GM12878 (cell line): Measurements from ENCODE around the gene ACP4. TPM values are rescaled to one million over a fixed set of nuclear protein-coding genes. Genes with fewer than 3 reads are reported as not detected.

Experiments
- CHD4 ChIP-seq: fragments of 200-600 bp; sonication (generic); IDR thresholded peaks from 2 replicates; pipeline ENCODE4 v1.6.1; 2016; ENCODE audit warnings: mild to moderate bottlenecking
- EP300 ChIP-seq, 2 experiments: fragments of 150-350 bp in 1 of 2; IDR thresholded peaks; 2 replicates each; pipeline ENCODE4 v1.6.1; 2011 to 2012; ENCODE audit warnings: low read depth in 2 of 2, low read length in 2 of 2, borderline replicate concordance in 1 of 2, improper control_type of control experiment in 1 of 2, inconsistent platforms in 1 of 2; ENCODE audit not compliant: control insufficient read depth in 1 of 2
- FOXK2 ChIP-seq: fragments of 450-650 bp; IDR thresholded peaks from 2 replicates; pipeline ENCODE4 v1.6.1; 2017; ENCODE audit warnings: mild to moderate bottlenecking, moderate library complexity
- IKZF2 ChIP-seq, 2 experiments: fragments of 450-650 bp; IDR thresholded peaks; 2 replicates each; pipeline ENCODE4 v1.6.1; 2017; ENCODE audit warnings: mild to moderate bottlenecking in 2 of 2, moderate library complexity in 2 of 2
- IRF5 ChIP-seq: fragments of 450-650 bp; IDR thresholded peaks from 2 replicates; pipeline ENCODE4 v1.6.1; 2017; ENCODE audit warnings: borderline replicate concordance
- MLLT1 ChIP-seq: fragments of 450-650 bp; IDR thresholded peaks from 2 replicates; pipeline ENCODE4 v1.6.1; 2016; ENCODE audit warnings: mild to moderate bottlenecking
- MTA3 ChIP-seq: IDR thresholded peaks from 2 replicates; pipeline ENCODE4 v1.6.1; 2012; ENCODE audit warnings: low read length, inconsistent platforms, borderline replicate concordance
- NRF1 ChIP-seq: conservative IDR thresholded peaks from 2 replicates; pipeline ENCODE4 v1.6.1; 2011; ENCODE audit warnings: mild to moderate bottlenecking, low read depth, low read length, improper control_type of control experiment
- POU2F2 ChIP-seq: IDR thresholded peaks from 3 replicates; pipeline ENCODE4 v1.6.1; 2011; ENCODE audit warnings: low read depth, mild to moderate bottlenecking, low read length, borderline replicate concordance
- RUNX3 ChIP-seq: IDR thresholded peaks from 2 replicates; pipeline ENCODE4 v1.6.1; 2012; ENCODE audit warnings: low read length, inconsistent platforms
- ZBED1 ChIP-seq: IDR thresholded peaks from 2 replicates; pipeline ENCODE4 v1.6.1; 2016; ENCODE audit warnings: borderline replicate concordance
- ZBTB40 ChIP-seq: fragments of 450-650 bp; IDR thresholded peaks from 2 replicates; pipeline ENCODE4 v1.6.1; 2016; ENCODE audit warnings: mild to moderate bottlenecking, moderate library complexity, borderline replicate concordance
- ZNF592 ChIP-seq: fragments of 450-650 bp; IDR thresholded peaks from 2 replicates; pipeline ENCODE4 v1.6.1; 2017; ENCODE audit warnings: mild to moderate bottlenecking, moderate library complexity
- polyA plus RNA-seq, 11 experiments: library from polyadenylated mRNA; depleted of rRNA in 4 of 11; unstranded in 6 of 11; stranded (reverse) in 5 of 11; fragments of >200 nt; fragmentation: Nextera tagmentation in 4 of 11; fragmentation: Illumina TruSeq in 1 of 11; extraction: Ambion mirVana in 4 of 11; extraction: Trizol in 1 of 11; gene quantifications; 1 replicate in 1 of 11; 2 replicates in 10 of 11; pipeline versions ENCODE4 v1.2.1 to v1.2.3, GENCODE V29; 2011 to 2016; ENCODE audit warnings: inconsistent platforms in 2 of 11, missing spikeins in 2 of 11, low read depth in 1 of 11
- total RNA-seq, 4 experiments: library from RNA; depleted of rRNA in 3 of 4; stranded (reverse); fragments of >200 nt in 3 of 4; fragmentation: Illumina TruSeq in 1 of 4; extraction: Trizol in 1 of 4; gene quantifications; 2 replicates each; pipeline versions ENCODE4 v1.2.1 to v1.2.3, GENCODE V29; 2013 to 2021

ACP4 gene
- total and polyA plus RNA-seq, 10 of the 15 experiments (the other 5 are each of a cell fraction or from before 2014, with no cell fraction given) = not detected

- TF ChIP-seq ZNF592 (no peak), CHD4 (no peak), IKZF2 (IDR thresholded peaks at IDR 0.05) (peak; percentile 46 to 48; a peak in 1 of 4 replicates), FOXK2 (no peak), RUNX3 (no peak), MLLT1 (peak; percentile 88), MTA3 (no peak), EP300 (IDR thresholded peaks at IDR 0.05; ENCODE audit: borderline replicate concordance in 1 of 2, control insufficient read depth in 1 of 2, low read depth in 2 of 2, low read length in 2 of 2) (no peak), ZBED1 (no peak), IRF5 (no peak), NRF1 (no peak), POU2F2 (no peak), ZBTB40 (peak; percentile 17; the same call in 1 of the 2 replicates)
These were observed 30.5 kb downstream of the ACP4 start (continued) for GRCh38 chr19:50820549-50821247.
